ENCODE data around the gene TDRD12.

TDRD12 gene

GRCh38 chr19:32719611-32720059 is at the start of gene TDRD12:
Gene TDRD12, plus strand, starts transcription at chr19:32719767. Its CDS starts 306 bp downstream, at chr19:32720073.
- DNase-seq (ENCODE audit: low spot score): no peak

DNA sequence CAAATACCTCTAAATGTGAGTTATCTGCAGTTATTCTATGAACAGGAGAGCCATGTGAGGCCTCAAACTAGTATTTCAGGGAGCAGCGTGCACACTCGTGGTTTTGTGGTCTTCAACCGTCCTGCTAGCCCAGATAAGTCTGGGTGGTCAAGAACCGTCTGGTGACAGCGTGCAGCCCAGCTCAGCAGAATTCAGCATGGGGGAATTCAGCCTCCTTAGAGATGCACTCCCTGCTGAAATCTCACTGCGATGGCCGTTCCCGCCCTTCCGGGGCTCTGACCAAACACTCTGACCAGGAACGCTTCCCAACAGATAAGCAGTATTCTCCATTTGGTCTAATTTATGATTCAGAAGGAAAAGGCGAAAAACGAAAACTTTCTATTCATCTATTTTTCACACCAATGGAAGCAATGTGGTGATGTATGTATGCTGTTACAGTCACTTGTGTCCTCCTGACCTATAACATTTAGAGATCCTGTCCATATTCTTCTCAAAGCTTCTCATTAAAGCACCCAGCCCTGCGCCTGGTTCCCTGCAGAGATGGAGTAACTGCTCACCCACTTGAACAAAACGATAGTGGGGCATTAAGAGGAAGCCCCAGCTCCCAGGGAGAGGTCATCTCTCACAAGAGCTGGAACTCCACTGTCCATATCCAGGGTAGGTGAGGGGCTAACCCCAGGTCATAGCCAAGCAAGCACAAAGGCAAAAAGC is 47.5 kb upstream of the TDRD12 start:
- DNase-seq (ENCODE audit: low spot score): no peak

- no peak for DNase-seq (ENCODE audit: low spot score)
These were observed 46.7 kb upstream of the TDRD12 start for GRCh38 chr19:32672841-32673240.

DNA sequence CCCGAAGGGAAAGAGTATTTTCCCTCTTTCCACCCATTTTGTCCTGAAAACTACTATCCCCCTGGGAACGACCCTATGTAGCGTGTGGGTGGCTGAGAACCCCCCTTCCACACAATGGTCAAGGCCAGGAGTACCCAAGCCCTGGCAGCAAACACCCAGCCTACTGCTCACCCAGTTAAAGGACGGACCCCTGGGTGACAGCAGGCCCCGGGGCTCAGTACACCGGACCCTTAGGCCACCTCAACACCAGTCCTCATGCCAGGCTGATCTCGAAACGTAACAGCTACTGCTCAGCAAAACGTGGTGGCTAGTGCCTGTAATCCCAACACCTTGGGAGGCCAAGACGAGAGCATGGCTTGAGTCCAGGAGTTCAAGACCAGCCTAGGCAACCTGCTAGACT is 46.0 kb upstream of the TDRD12 start:
- DNase-seq (ENCODE audit: low spot score): no peak

- DNase-seq (ENCODE audit: low spot score): no peak
These were observed 45.2 kb upstream of the TDRD12 start for GRCh38 chr19:32674153-32674930.

GRCh38 chr19:32674931-32675719 is 44.4 kb upstream of the TDRD12 start, which contains the start of gene ANKRD27:
Gene ANKRD27, minus strand, starts transcription at chr19:32675180. Its CDS starts 16,165 bp downstream, at chr19:32659015.
- peak; percentile 98 for DNase-seq (ENCODE audit: low spot score)

DNA sequence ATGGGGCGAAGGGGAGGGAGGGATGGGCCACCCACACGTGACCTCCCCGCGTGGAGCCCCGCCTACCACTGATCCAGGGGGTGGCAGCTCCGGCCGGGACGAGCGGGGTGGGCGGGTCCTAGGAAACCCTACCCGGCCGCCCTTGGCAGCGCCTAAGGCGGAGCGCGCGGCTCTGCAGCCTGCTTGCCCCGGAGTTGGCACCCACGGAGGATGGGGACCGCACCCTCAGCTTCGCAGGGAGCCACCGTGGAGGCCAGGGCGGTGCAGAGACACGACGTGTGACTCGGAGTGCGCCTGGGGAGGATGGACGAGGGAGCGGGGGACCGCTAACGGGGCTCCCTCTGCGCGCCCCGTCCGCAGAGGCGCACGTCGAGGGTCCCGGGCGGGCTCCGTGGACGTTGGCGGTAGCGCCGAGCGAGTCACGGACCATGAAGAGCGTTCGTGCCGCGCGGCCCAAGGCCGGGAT is 43.8 kb upstream of the TDRD12 start, which contains the start of gene RGS9BP:
Gene RGS9BP (plus strand): TSS at position 129 of the 466 bp plus-strand sequence. CDS start 416 bp downstream, outside the sequence.
- peak; percentile 75 for DNase-seq (ENCODE audit: low spot score)

GRCh38 chr19:32676186-32676894 is 43.2 kb upstream of the TDRD12 start:
- no peak for DNase-seq (ENCODE audit: low spot score)

DNA sequence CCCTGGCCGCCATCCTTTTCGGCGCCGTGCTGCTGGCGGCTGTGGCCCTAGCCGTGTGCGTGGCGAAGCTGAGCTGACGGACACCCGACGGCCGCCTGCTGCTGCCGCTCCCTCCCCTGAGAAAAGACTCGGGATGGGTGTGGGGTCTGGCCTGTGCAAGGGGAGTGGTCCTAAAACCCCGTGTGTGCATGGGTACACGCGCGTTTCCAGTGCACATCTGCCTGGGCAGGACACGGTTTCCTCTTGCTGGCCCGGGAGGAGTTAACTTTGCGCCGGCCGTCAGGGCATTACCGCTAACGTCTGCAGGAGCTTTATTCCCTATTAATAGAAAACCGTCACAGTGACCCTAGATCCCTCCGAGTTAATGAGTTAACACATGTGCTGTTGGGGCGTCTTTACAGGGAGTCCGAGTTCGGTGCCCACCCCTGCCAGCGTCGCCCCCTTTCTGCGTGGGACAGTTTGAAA is 42.6 kb upstream of the TDRD12 start:
- no peak for DNase-seq (ENCODE audit: low spot score)

DNA sequence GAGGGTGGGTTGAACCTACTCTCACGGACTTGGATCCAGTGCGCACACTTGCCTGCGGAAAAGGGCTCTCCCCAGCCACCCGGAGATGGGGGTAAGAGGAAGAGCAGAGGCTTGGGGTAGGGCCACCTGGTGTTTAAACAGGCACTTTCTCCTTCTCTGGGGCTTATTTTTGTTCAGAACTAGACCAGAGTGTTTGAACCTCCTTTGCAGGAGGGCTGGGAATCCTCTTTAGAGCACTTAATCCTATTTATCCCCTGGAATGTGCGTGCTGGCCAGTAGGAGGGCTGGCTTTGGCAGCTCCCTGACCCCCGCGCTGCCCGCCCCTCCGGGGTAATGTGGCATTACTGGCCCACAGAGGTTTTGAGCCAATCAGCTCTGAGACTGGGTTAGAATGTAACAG is 41.9 kb upstream of the TDRD12 start:
- DNase-seq (ENCODE audit: low spot score): no peak

- DNase-seq (ENCODE audit: low spot score): no peak
These were observed 38.6 kb upstream of the TDRD12 start for GRCh38 chr19:32680986-32681385.

GRCh38 chr19:32682317-32682716 is 37.2 kb upstream of the TDRD12 start:
- DNase-seq (ENCODE audit: low spot score): no peak

GRCh38 chr19:32686847-32687475 is 32.6 kb upstream of the TDRD12 start:
- no peak for DNase-seq (ENCODE audit: low spot score)

DNA sequence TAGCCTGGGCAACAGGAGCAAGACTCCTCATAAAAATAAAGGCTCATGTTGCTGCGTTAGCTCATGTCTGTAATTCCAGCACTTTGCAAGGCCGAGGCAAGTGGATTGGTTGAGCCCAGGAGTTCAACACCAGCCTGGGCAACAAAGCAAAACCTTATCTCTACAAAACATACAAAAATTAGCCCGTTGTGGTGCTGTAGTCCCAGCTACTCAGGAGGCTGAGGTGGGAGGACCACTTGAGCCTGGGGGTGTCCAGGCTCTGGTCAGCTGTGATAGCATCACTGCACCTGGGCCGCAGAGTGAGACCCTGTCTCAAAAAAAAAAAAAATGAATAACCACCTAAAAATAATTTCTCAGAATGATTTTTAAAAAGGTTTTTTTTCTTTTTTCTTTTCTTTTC is 31.9 kb upstream of the TDRD12 start:
- no peak for DNase-seq (ENCODE audit: low spot score)

DNA sequence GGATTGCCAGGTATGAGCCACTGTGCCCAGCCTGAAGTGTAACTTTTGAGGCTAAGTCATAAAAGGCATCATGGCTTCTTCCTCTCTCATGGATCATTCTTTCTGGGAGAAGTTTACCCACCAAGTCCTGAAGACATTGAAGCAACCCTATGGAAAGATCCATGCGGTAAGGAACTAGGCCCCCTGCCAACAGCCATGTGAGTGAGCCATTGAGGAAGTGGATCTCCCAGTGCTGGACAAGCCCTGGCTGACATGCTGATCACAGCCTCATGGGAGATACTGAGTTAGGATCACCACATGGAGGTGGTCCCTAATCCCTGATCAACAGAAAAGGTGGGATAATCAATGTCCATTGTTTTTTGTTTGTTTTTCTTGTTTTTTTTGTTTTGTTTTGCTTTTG is 31.3 kb upstream of the TDRD12 start:
- no peak for DNase-seq (ENCODE audit: low spot score)

GRCh38 chr19:32691291-32691951 is 28.1 kb upstream of the TDRD12 start, which contains the start of gene NUDT19:
Gene NUDT19, plus strand, starts transcription at chr19:32691821. Its CDS starts 140 bp downstream, at chr19:32691961.
- peak; percentile 80 for DNase-seq (ENCODE audit: low spot score)

- DNase-seq (ENCODE audit: low spot score): peak; percentile 55
These were observed 27.4 kb upstream of the TDRD12 start for GRCh38 chr19:32691952-32692726.

DNA sequence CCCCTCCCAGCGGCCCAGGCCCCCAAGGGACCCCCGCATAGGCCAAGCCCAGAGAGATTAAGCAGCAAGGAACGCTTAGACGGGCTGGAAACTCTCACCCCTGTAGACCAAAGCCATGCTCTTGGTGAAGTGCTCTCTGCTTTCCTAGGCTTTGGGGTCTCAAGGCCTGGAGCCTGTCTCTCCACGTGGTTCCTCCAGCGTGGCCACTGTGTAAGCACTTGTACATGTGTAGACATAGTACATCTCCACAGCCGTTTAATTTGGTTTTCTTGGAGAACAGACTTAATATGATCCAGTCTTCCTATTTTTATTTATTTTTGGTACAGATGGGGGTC is 26.9 kb upstream of the TDRD12 start:
- DNase-seq (ENCODE audit: low spot score): no peak

Data from globus pallidus (tissue), 1 donor.